SH-SY5Y (cell line): ENCODE data around the gene GALK2.

Source experiments
- GATA2 ChIP-seq: IDR thresholded peaks from 2 replicates; pipeline ENCODE4 v1.6.1; 2011; ENCODE audit warnings: mild to moderate bottlenecking, low read depth, low read length
- GATA3 ChIP-seq: IDR thresholded peaks from 2 replicates; pipeline ENCODE4 v1.6.1; 2011; ENCODE audit warnings: low read depth, mild to moderate bottlenecking, low read length, moderate library complexity

GALK2 gene

GRCh38 chr15:49313650-49314049 is 143.6 kb downstream of the GALK2 start:
- TF ChIP-seq GATA3 (no peak), GATA2 (no peak)

- TF ChIP-seq GATA3 (no peak), GATA2 (no peak)
These were observed 144.7 kb downstream of the GALK2 start for GRCh38 chr15:49314716-49315115.

GRCh38 chr15:49315391-49315823 is 145.4 kb downstream of the GALK2 start:
- TF ChIP-seq GATA2 (no peak), GATA3 (no peak)

GRCh38 chr15:49320351-49320750 is 150.3 kb downstream of the GALK2 start:
- TF ChIP-seq GATA2 (no peak), GATA3 (no peak)

GRCh38 chr15:49323207-49323606 is 153.2 kb downstream of the GALK2 start:
- TF ChIP-seq GATA2 (no peak), GATA3 (no peak)

- no peak for TF ChIP-seq GATA3
- TF ChIP-seq GATA2 = no peak
These were observed 157.9 kb downstream of the GALK2 start for GRCh38 chr15:49327927-49328326.

- TF ChIP-seq GATA3 (no peak), GATA2 (no peak)
These were observed 158.9 kb downstream of the GALK2 start for GRCh38 chr15:49328941-49329340.

- TF ChIP-seq GATA2 (no peak), GATA3 (no peak)
These were observed 160.1 kb downstream of the GALK2 start for GRCh38 chr15:49330166-49330565.

GRCh38 chr15:49331442-49331841 is 161.4 kb downstream of the GALK2 start:
- TF ChIP-seq GATA2 = no peak
- no peak for TF ChIP-seq GATA3

GRCh38 chr15:49331951-49332350 is 161.9 kb downstream of the GALK2 start:
- TF ChIP-seq GATA2 (no peak), GATA3 (no peak)

- no peak for TF ChIP-seq GATA3
- TF ChIP-seq GATA2 = no peak
These were observed 169.6 kb downstream of the GALK2 start for GRCh38 chr15:49339656-49340055.

- TF ChIP-seq GATA2 (no peak), GATA3 (no peak)
These were observed 173.5 kb downstream of the GALK2 start for GRCh38 chr15:49343546-49343945.

- TF ChIP-seq GATA2 (no peak), GATA3 (no peak)
These were observed 191.3 kb downstream of the GALK2 start for GRCh38 chr15:49361370-49361769.

GRCh38 chr15:49366496-49366895 is 196.4 kb downstream of the GALK2 start:
- no peak for TF ChIP-seq GATA2
- TF ChIP-seq GATA3 = no peak

GRCh38 chr15:49370782-49371181 is 200.7 kb downstream of the GALK2 start:
- TF ChIP-seq GATA2 = no peak
- no peak for TF ChIP-seq GATA3

- TF ChIP-seq GATA3 = no peak
- TF ChIP-seq GATA2 = no peak
These were observed 202.3 kb downstream of the GALK2 start for GRCh38 chr15:49372366-49372765.
